HG02642 (cell line): Measurements from ENCODE around the gene MYO5C.

Experiments used
- ATAC-seq: cut with Tn5 transposase; IDR thresholded peaks from one replicate; pipeline ENCODE4 v1.9.1; 2021; ENCODE audit warnings: mild to moderate bottlenecking; ENCODE audit not compliant: unreplicated experiment, poor library complexity

Gene MYO5C

DNA sequence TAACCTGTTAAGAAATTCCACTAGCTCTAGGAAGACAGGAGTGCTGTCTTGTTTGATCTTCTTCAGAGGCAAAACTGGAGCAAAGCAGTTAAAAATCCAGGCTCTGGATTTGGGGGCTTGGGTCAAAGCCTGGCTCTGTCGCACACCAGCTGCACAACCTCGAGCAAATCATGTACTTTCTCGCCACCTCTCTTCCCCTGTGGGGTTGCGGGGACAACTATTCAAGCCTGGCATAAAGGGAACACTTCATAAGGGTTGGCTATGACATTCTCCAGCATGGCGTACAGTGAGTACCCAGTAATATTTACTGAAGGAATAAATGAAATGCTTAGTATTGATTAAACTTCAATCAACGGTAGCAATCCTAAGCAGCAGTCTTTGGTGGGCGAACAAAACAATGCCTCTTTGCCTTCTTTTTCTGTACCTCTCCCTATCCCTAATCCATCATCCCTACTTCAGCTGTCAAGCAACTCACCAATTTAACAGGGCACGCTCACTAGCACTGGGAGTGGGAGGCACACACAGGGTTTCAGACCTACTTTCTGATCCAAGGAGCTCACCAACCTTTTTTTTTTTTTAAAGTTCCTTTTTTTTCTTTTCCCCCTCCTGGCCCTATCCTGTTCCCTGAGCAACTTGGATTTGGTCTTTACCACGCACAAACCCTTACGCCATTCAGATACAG, 137.4 kb downstream of the MYO5C start:
- ATAC-seq, result no peak

DNA sequence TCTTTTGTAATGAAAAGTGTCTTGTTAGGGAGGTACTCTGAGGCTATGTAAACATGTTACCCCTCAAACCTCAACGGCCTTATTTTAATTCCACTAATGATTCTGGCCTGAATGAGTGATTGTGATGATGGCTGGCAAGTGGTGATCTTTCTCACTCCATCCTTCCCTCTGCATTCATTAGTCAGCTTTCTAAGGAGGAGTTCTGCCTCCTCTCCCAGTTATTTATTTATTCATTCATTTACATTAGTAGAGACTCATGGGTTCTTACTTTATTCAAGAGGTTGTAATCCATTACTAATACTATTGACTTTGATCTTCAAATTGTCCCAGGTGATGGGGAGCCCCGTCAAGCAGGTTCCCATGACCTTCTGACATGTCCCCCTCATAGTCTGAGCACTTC, 139.7 kb downstream of the MYO5C start:
- no peak for ATAC-seq

DNA sequence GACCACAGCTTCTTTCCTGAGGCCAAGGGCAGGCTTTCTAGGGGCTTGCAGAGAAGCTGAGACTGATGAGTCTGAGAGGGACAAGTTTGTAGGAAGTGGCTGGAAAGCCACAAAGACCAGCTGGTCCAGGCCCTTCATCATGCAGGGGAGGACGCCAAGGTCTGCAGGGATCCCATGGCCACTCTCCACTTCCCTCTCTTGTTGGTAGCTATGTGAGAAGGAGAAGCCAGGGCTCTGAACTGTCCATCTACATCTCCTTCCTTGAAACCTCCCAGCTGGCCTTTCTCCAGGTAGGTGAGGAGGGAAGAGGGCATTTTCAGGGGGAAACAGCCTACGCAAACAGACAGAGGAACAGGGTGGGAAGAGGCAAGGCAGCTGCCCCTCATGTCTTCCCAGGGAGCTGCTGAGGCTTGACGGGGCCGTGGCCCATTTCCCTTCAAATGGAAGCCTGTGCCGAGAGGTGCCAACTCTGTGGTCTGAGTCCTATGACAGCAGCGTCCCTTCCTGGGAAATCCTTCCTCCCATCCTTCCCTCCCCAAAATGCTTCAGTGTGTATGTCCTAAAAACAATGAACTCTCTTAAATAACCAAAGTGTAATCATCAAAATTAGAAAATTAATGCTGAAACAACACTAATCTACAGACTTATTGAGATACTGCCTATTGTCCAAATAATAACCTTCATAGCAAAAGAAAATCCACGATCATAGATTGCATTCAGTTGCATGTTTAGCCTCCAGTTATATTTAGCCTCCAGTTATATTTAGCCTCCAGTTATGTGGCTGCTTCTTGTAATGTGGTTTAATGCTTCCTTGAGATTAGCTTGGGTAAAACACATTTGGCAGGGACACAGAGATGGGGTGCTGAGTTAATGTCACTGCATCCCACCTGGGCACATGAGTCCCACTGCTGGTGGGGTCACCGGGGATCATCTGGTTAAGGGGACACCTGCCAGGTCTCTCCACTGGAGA, 140.4 kb downstream of the MYO5C start:
- ATAC-seq, result no peak

DNA sequence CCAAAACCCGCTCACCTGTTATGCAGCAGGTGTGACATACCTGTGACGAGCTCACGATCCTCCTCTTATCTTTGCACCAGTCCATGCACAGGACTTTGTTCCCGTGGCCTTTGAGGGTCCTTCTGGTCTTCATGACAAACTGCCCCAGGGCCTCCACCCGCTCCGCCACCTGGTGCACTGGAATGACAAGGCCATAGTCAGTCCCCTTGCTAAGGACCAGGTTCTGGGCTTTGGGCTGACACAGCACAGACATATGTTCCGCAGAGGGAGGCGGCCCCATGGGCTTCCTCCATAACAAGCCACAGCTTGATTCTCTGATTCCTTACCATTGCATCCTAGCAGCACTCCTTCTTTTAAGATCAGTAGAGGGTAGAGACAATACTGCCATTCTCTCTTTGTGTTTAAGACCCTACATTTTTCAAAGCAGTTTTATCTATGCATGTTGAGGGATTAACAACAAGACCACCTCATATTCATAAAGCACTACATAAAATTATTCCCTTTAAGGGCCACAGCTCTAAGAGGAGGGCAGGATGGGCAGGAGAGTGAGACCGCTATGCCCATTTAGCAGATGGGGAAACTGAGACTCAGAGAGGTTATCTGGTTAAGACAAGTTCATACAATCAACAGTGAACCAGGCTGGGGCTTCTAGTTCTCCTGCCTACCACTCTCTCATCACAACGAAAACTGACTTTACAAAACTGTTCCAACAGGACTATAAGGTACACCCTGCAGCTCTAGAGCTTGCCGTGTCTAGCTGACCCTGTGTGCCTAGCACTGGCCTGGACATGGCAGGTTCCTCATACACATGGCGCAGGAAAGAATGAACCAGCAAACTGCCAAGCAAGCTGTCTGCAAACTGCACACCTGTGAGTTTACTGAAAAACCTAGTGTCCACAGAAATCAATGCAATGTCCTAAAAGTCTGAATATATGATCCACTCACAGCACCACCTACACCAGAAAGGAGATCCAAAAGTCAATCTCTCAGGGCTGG, 141.4 kb downstream of the MYO5C start:
- ATAC-seq, result no peak

DNA sequence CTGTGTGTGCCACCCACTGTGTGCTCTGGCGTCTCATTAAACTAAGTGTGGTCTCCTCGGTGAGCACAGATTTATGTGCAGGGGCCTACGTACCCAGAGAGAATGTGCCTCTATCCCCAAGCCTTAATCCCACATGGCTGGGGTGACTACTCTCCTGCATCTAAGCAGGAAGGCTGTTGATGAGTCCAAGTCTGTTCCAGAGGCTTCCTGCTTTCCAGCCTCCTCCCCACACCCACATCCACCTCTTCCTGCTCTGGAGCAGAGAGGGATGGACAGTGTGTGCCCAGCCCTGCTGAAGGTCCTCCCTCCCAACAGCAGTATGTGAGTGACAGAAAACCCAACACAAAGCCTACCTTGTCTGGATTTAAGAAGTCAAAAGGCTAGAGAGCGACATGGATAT, 144.3 kb downstream of the MYO5C start:
- no peak for ATAC-seq

DNA sequence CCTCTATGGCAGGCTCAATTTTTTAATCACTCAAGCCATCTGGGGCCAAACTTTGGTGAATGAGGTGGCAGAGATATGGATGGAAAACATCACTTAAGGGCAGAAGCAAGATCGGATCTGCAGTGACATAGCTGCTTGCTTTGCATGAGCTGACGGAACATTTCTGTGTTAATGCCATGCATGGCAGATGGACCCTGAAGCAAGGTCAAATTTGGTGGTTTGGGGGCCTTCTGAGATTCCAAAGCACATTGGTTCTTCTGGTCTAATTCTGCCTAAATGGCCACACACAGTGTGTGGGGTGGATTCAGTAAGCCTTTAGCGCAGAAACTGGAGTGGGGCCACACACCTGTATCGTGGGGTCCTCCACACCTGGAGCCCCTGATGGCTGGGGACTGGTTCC, 144.7 kb downstream of the MYO5C start:
- no peak for ATAC-seq

DNA sequence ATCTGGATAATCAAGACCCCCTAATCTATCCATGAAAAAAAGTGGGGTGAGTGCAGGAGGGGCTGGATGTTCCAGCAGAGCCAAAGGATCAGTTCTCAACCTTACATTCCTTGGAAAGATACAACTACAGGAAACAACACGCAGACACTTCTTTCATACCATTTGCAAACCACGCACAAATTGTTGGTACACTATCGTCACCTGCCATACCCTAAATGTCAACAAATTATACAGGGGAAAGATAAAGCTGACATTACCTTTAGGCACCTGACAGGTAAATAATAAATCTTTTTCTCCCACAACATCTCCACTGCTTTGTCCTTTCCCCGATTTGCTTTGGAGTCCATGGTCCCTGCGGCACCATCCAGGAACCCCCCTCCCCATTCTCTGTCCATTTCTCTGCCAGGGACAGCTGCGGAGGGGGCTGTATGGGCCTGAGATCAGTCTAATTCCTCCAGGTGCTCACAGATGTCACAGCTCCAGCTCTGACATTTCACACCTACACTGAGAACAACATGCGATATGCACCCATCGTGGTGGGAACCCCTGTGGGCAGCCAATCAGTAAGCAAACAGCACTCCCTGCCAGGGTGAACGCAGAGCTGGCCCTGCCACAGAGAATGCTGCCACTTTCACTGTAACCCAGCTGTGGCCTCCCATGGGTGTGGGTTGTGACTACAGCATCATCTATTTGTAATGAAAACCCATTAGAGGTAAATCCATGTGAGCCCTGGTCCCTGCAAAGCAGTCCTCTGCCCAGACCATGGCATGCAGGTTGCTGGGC, 145.4 kb downstream of the MYO5C start:
- ATAC-seq, result no peak

DNA sequence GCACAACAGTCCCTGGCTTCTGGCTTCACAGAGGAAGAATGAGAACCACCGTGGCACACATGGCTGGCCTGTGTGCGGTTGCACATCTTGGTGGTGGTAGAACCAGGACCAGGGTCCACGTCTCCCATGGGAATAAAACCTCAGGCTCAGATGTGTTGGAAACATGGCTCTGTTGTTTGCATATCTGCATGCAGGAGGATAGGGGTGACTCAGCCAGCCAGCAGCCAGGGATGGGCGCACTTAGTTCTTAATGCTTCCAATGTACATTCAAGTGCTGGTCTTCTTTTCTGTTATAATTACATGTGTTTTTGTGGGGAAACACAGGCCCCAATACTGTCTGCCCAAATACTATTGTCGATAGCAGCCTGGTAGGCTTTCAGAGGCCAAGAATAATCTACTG, 147.2 kb downstream of the MYO5C start:
- no peak for ATAC-seq

DNA sequence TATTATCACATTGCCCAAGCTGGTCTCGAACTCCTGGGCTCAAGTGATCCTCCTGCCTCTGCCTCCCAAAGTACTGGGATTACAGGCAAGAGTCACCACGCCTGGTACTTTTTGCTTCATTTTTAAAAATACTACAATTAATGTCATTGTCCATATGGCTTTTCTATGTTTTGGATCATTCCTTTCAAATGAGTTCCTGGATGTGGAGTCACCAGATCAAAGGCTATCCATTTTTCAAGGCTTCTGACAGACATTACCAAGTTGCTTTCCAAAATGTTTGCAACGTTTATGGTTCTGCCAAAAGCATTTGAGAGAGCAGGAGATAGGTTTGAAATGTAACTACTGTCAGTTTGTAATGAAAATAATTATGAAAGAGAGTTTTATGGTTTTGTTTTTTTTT, 148.8 kb downstream of the MYO5C start:
- ATAC-seq, result no peak

DNA sequence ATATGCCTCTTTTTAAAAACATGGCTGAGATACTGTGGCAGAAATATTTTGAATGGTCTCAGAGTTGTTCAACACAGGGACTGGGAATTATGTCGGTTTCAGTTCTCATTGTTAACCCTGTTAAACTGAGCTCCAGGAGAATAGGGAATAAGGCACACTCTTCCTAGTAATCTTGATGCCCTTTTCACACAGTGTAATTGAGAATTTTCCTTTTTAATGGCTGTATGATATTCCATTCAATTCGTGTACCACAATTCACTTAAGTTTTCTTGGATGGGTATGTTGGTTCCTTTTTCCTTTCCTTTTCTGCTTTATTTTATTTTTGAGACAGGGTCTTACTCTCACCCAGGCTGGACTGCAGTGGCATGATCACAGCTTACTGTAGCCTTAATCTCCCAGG, 149.3 kb downstream of the MYO5C start:
- ATAC-seq, result no peak

DNA sequence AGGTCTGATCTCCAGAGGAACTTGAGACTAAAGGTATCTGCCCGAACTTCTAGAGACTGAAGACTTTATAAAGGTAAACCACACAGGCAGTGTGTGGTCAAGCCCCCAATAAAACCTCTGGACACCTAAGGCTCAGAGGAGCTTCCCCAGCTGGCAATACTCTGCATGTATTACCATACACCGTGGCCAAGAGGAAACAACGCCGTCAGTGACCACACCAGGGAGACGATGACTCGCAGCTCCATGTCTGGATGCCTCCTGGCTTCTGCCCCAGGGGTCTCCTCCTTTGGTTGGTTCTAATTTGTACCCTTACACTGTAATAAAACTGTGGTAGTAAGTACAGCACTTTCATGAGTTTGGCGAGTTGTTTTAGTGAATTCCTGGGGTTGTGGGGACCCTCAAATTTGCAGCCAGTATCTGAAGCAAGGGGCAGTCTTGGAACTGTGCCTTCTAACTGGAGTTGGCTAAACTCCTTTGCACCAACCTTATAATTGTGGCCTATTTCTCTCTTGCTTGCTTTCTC, 150.9 kb downstream of the MYO5C start:
- no peak for ATAC-seq

DNA sequence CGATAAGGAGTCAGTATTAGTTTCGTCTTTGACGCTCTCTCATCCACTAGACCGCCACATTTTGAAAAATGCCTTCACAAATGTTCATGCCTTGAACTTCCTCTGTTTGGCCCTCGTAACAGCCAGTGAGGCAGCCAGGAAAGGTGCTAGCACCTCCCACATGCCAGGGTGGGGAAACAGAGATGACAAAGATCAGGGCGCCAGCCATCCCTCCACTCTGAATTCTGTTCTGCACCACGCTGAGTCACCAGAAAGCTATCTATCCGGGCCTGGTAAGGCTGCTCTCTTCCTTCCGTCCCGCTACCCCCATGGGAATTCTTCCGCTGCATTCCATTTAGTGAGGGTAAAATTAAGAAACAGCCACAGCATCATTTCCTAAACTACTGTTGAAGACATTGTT, 151.7 kb downstream of the MYO5C start:
- no peak for ATAC-seq
